HG03521 (cell line): ENCODE results near the gene NTMT1.

Source experiments
- ATAC-seq: cut with Tn5 transposase; IDR thresholded peaks from one replicate; pipeline ENCODE4 v1.9.1; 2021; ENCODE audit warnings: mild to moderate bottlenecking, moderate library complexity; ENCODE audit not compliant: unreplicated experiment

The NTMT1 gene

DNA sequence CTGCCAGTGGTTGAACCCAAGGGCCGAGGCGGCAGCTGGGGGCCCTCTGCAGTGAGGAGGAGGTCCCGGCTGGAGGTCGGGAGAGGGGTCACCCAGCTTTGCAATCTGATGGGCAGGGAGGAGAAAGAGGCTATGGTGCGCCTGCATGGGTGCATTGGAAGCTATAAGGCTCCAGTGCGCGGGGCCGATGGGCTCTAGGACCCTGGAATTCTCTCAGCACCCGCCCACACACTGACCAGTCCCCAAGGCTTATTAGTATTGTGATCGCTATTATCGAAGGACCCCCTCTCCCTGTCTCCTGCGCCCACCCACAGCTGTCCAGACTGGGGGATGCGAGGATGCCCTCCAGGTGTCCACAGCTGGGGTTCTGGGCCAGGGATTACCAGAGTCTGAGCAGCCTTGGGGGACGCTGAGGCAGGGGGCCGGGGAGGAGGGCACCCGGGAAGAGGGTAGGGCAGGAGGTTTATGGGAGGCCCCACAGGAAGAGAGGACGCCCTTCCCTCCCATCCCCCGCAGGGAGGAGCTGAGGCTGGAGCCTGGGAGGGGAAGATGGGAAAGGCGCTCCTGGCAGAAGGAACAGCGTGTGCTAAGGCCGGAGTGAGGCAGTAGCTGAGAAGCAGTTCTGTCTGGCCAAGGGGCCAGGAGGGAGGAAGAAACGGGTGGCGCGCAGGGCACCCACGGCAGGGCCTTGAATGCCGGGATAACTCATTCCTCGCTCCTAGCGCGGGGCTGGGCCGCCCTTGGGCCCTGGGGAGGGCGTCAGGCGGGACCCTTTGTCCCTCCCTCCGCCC, 29.2 kb upstream of the NTMT1 start:
- no peak for ATAC-seq

DNA sequence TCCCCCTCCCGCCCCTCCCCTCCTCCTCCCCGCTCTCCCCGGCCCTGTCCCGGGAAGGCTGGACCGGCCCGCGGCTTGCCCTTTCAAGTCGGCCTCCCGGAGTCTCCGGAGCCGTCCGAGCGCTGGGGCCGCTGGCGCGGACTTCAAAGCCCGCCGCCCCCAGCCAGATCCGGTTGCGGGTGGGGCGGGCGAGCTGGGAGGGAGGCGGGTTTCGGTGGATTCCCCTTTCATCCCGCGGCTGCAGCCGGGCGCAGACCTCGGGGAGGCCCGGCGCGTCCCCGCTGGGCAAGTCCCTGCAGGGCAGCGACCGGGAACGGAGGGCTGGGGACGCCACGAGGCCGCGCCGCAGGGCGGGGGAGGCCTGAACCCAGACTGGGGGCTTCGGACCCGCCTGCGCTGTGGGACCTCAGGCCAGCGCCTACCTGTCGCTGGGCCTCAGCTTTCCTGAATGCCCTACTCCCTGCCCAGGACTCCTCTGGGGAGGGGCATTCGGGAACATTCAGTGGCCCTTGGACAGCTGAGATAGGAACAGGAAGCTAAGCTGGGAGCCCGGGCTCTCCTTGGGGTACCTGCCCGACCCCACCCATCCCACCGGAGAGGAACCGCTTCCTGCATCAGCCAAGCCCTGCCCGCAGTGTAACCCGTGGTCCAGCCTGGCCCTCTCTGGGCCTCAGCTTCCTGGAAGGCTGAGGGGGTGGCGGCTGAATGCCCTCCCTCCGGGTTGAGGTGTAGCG, 28.4 kb upstream of the NTMT1 start:
- no peak for ATAC-seq

DNA sequence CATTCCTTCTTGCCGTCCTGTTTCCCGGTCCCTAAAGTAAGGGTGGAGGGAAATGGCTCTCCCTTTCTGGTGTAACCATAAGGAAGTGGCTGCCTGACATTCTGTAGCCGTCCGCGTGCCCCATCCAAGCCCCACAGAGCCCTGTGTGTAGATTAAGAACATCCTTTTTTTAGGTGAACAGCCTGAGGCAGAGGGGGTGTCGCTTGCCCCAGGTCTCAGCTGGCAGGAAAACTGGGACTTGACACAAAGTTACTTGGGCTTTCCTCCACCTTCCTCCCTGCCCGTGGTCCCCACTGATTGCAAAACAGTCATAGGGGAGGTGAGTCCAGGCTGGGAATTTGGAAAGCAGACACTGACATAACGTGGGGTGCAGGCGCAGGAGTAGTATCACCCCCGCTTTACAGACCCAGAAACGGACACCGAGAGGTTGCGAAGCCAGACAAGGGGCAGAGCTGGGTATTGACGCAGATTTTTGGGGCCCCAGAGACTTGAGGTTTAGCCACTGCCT, 27.8 kb upstream of the NTMT1 start:
- ATAC-seq: no peak

DNA sequence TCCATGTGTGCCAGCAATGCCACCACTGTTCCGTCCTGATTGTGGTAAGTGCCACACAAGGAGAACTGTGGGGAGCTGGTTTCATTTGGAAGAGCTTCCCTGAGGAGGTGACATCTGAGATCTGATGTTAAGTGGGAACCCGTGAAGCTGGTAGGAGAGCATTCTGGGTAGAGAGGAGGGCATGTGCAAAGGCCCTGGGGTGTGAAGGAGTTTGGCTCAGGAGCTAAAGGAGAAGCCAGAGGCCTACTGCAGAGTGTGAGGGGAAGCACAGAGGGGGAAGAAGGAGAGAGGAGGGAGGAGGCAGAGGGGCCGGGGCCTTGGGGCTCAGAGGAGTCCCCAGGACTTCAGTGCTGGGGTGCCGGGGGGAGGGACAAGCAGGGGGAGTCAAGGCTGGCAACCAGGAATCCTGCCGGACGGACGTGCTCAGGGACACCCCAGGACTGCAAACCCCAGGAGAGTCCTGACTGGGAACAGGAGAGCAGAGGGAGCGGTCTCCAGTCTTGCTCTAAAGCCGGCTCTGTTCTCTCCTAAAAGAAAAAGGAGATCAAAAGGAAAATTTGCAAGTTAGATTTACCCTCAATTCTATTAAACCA, 24.8 kb upstream of the NTMT1 start:
- ATAC-seq: no peak

DNA sequence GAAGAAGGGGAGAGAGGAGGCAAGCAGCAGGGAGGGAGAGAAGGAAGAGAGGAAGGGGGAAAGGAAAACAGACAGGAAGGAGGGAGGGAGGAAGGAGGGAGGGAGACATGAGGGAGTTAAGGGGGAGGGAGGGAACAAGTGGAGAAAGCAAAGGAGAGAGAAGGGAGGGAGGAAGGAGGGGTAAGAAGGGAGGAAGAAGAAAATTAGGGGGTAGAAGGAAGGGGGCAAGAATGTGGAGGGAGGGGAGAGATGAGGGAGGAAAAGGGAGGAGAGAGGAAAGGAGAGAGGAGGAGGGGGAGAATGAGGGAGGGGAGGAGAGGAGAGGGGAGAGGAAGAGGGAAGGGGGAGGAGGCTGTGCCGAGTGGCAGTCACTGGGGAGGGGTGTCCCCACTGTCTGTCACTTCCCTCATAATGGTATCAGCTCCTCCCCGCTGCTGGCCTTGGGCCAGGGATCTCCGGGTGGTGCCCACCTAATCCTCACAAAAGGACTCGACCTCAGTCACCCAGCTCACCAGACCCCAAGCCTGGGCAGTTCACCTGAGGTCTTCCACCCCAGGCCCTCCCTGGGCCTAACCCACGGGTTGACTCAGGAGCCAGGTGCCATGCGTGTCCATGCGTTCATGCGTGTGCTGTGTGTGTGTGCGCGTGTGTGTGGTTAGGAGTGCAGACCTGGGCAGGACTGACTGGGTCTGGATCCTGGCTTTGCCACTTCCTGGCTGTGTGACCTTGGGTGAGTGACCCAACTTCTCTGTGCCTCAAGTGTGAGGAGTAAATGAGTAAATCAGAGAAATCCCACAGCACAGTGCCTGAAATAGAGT, 23.2 kb upstream of the NTMT1 start:
- no peak for ATAC-seq

DNA sequence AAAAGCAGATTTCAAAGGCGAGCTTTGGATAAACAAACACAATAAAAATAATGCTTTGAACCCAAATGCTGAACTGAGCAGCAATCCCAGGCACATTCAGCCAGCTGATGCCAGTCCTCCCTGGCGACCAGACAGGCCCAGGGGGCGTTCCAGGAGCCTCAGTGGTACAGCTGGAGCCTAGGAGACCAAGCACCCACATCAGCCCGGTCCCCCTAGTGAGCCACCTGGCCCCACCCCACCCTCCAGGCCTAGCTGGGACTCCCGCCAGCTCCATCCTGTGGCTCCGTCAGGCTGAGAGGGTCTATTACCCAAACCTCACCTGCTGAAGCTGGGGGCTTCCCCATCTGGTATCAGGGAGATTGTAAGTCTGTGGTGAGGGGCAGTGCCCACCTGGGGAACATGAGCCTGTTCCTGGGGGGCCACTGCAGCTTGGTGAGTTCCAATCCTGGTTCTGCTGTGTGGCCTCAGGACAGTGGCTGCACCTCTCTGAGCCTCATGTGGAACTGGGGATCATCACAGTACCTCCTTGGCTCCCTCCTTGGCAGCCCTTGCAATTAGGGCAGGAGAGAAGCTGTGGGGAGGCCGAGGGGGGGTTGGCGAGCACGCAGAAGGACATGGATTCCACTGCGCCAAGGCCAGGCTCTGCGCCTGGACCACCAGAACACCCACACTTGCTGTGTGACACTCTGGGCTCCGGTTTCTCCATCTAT, 21.8 kb upstream of the NTMT1 start:
- ATAC-seq: no peak

DNA sequence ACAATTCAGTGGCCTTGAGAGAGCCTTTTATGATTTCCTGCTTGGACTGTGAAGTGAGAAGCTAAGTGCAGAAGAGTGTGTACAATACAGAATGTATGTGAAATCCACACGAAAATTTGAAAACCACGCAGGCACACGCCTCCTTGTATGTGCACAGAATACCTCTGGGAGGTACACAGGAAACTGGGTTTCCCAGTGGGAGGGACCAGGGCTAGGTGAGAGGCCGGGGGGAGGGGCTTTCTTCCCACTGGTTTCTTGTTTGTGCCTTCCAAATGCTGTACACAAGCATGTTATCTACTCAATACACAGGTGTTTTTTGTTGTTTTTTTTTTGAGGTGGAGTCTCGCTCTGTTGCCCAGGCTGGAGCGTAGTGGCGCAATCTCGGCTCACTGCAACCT, 21.2 kb upstream of the NTMT1 start:
- no peak for ATAC-seq

DNA sequence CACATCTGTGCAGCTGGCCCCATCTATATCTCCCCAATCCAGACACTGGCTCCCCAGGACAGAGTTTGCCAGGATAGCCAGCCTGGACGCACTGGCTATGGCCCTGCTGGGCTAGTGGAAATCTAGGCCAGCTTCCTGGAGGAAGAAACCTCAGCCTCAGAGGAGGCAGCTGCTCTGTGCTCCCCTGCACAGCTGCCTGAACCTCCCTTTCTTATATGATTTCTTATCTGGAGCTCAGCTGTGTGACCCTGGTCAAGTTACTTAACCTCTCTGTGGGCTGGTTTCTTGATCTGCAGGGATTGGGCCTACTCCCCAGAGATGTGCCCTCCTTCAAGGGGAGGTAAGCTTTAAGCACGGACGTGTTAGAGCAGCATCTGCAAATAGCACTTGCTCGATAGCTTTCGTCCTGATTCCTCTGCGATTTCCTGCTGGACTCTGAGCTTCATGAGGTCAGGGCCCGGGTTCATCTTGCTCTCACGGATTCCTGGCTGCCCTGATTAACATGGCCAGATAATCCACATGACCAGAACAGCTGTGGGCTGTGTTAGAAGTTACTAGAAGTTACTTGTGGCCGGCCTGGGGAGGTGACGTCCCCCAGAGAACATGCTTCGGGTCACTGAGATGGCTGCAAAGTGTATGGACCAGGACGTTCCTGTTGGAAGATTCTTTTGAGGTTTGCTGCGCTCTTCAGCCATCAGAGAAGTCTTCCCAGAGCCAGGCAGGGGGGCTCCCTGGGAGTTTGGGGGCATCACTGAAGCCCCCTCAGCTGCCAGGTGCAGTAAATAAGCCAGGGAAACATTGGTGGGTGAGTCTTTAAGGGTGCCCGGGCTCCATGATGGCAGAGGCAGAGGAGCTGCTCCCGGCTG, 19.6 kb upstream of the NTMT1 start:
- no peak for ATAC-seq

DNA sequence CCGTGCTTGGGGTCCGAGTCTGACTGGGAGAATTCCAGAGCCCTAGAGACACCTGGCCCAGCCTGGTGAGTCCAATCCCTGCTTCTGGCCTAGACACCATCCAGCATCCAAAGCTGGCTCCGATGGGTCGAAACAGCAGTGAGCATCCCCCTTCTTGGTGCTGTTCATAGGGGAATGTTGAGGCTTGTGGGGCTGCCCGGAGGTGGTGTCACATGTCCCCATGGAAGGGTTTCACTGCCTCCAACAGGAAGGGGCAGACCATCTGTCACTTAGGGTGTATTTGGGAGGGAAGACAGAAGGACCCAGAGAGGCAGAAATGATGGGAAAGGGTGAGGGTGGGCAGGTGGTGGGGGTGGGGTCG, 19.0 kb upstream of the NTMT1 start:
- ATAC-seq: no peak

DNA sequence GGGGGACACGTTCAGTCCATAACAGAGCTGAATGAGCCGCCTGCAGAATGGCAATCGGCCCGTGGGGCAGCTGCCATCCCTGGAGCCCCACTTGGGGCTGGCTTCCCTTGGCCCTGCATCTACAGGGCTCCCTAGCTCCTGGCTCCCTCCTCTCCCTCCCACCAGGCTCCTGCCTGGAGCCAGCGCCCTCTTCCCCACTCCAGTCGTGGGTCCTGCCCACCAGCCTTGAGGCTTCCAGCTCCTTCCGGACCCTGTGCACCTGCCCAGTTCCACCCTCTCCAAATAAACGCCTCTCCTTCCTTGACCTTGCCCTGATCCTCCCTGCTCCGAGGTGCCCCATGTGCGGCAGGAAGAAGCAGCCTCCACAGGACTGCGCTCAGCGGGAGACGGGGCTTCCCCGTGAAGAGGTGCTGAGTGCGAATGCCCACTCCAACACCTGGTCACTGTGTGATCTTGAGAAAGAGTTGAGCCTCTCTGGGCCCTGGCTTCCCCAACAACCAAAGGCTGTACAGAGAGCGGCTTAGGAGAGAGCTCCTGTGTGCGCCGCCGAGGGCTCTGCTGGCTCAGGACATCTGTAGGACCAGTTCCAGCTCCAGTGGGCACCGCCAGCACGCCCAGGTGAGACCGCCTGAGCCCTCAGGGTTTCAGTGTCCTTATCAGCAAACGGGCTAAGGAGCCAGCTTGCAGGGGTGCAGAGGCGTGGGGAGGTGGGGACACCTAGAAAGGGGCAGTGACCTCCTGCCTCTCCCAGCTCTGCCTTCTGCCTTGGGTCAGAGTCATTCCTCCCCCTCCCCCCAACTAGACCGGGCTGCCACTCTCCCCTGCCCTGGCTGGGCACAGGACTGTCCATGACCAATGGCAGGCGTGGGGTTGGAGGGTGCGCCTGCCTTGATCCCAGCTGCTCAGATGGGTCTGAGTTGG, 17.1 kb upstream of the NTMT1 start:
- ATAC-seq: no peak

DNA sequence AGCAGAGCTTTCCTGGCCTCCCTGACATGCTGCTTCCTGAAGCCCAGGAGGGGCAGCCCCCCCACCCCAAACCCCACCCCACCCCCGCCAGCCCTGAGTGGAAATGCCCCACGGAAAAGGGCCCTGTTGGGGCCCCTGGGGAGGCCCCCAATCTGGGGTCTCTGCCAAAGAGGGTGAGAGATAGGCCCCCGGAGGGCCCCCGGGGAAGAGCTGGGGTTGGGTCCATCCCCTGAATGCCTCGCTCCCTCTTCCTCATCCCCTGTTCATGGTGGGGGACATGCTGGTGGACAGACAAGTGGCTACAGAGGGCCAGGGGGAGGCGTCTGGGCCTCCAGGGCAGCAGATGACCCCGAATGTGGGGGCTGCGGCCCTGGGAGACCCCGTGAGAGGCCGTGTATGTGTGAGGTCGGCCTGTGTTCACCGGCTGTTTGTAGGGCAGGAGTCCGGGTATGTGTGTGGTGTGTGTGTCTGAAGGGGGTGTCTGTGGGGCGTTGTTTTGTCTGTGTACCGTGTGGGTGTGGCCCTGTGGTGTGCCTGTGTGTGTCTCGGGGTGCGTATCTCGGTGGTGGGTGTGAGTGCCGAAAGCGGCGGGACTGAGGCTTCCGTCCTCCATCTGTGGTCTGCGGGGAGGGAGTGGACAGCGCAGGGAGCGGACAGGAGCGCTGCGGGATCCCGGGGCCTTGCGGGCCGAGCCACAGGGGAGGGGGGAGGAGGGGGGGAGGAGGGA, 16.3 kb upstream of the NTMT1 start:
- ATAC-seq: no peak

DNA sequence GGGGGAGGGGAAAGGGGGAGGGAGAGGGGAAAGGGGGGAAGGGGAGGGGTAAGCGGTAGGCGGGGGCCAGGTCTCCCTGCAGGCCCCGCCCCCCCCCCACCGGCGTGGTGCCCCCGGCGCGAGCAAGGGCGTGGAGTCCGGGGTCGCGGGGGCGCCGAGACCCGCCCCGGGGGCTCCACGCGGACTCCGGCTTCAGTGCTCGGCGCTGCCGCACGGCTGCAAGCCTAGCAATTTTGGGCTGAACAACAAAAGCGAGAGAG, 15.8 kb upstream of the NTMT1 start:
- no peak for ATAC-seq

DNA sequence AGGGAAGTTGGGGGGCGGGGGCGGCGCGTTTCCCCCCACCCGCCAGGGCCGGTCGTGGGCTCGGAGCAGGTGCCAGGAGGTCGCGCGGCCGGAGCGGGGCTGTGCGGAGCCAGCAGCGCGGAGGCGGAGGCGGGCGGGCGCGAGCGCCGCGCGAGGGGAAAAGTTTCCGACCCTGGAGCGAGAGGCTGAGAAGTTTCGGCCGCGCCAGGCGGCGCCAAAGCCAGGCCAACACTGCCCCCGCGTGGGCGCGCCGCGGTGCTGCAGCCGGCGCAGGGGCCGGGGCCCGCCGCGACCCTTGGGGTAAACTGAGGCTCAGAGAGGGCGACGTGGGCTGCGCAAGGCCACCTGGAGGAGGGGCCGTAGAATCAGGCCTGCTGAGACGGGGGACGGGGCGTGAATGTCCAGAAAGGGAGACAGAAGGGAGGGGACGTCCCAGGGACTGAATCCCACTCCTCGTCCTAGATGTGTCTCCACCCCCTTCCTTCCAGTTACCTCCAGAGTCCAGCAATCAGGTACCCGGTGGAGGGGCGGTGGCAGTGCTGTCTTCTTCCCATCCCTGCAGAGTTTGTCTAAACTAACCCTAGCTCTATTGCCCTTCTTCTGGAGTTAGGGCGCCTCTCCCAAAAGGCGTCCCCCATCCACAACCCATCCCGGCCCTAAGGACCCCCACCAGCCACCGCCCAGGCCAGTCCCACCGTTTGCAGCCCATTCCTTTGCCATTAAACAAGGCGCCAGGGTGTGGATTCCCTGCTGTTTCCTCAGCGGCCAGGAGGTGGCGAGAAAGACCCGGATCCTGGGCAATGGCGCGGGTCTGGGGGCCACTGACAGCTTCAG, 15.3 kb upstream of the NTMT1 start:
- ATAC-seq: peak; percentile 44

DNA sequence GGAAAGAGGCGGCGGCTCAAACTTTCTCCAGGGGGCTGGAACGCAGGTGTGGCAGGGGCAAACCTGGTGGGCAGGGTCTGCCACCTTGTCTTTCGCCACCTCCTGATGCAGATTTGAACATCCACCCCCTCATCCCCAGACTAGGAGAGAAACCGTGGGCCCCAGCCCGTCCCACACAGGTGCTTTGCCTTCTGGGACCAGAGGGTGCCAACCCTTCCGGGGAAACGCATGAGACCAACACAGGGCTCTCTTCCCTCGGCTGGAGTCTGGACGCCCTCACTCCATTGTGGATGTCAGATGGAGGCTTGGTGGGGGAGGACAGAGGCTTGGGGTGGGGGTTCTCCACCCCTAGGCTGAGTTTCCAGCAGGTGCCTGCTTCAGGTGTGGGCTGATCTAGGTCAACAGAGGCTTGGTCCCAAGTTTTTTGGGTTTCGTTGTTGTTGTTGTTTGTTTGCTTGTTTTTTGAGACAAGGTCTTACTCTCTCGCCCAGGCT, 14.6 kb upstream of the NTMT1 start:
- no peak for ATAC-seq

DNA sequence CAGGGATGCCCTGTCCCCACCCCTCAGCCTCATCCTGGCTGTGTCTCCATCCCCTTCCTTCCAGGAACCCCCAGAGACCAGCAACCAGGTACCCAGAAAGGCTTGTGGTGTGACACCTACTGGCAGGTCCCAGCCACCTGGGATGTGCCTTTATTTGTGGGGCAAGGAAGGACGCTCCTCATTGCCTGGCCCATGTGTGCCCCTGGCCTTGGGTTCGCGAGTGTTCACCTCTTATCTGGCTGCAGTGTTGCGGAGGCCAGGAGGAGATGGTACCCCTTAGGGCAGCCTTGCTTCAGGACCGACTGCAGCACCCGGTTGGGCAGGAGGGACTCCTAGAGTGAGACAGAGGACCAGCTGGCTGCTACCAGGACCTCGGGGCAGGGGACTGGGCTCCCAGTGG, 13.8 kb upstream of the NTMT1 start:
- no peak for ATAC-seq

DNA sequence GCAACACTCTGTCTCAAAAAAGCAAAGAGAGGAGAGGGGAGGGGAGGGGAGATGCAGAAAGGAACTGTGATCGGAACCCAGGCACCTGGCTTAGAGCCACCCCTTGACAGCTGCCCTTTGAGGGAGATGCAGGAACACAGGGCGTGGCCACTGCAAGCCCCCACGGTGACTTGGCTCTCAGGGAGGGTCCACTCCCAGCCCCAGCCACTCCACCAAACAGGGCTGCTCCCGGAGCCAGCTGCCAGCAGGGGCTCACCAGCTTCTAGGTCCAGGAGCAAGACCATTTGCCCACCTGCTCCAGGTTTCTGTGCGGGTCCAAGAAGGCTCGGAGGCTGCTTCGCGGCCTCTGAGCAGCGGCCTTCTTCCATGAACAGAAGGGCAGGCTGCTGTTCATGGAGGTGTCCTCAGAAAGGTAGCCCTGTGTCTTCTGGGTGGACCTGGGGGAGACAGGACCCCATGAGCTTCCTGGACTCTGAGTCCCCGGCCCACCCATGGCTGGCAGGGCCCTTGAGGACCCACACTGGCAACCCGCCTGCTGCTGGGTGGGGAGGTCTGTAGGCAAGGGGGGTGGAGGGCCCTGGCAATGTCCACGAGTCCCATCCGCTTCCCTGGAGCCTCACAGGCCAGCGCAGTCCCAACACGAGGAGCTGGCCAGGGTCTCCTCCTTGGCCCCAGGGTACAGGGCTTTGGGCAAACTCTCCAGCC, 13.0 kb upstream of the NTMT1 start:
- no peak for ATAC-seq
